ENCODE data around the gene PCGF3.

GRCh38 chr4:769511-769910 lies 63.9 kb downstream of the PCGF3 start:
- TF ChIP-seq CTCF (IDR thresholded peaks at IDR 0.05; ENCODE audit: insufficient read depth, low read length, poor library complexity, severe bottlenecking) (no peak), EZH2phosphoT487 (conservative IDR thresholded peaks at IDR 0.05; ENCODE audit: low read length) (no peak)
